Chondrocyte (in vitro differentiated cells): Measurements from ENCODE around the gene CXCR4. TPM values are rescaled to one million over a fixed set of nuclear protein-coding genes. Genes with fewer than 3 reads are reported as not detected.

Experiments used
- DNase-seq: peaks from one replicate; pipeline ENCODE4 v3.0.0; 2021; ENCODE audit warnings: mixed read lengths, low spot score
- H3K27ac Mint-ChIP-seq: one replicate; pipeline ENCODE4 v1.8.0; 2021; ENCODE audit warnings: mild to moderate bottlenecking, moderate library complexity, mixed read lengths; ENCODE audit not compliant: unreplicated experiment
- H3K27me3 Mint-ChIP-seq: 2 replicates; pipeline ENCODE4 v1.8.0; 2021; ENCODE audit warnings: low read depth, mixed read lengths
- H3K36me3 Mint-ChIP-seq: 2 replicates; pipeline ENCODE4 v1.8.0; 2021; ENCODE audit warnings: low read depth, mixed read lengths
- H3K4me1 Mint-ChIP-seq: 2 replicates; pipeline ENCODE4 v1.8.0; 2021; ENCODE audit warnings: low read depth, mild to moderate bottlenecking, mixed read lengths
- H3K4me3 Mint-ChIP-seq: one replicate; pipeline ENCODE4 v1.8.0; 2021; ENCODE audit warnings: mild to moderate bottlenecking, moderate library complexity, mixed read lengths; ENCODE audit not compliant: unreplicated experiment
- H3K9me3 Mint-ChIP-seq: 2 replicates; pipeline ENCODE4 v1.8.0; 2021; ENCODE audit warnings: low read depth, mixed read lengths
- total RNA-seq: library from RNA; stranded (reverse); gene quantifications from 3 replicates; pipeline ENCODE4 v1.2.1, GENCODE V29; 2021
- TF ChIP-seq, protein P1 (sequence below): fragments of 200-600 bp; sonication (generic); IDR thresholded peaks from 2 replicates; pipeline ENCODE4 v1.5.0; 2021; ENCODE audit warnings: antibody characterized with exemption, mild to moderate bottlenecking, moderate library complexity

CXCR4 gene
- total RNA-seq, 1 donor from 2014 or later, result not detected

GRCh38 chr2:136131961-136132824, 14.2 kb upstream of the CXCR4 start:
- H3K27me3 Mint-ChIP-seq, result peaks cover 29% of the 10 kb centered on the region
- TF ChIP-seq, protein P1, sequence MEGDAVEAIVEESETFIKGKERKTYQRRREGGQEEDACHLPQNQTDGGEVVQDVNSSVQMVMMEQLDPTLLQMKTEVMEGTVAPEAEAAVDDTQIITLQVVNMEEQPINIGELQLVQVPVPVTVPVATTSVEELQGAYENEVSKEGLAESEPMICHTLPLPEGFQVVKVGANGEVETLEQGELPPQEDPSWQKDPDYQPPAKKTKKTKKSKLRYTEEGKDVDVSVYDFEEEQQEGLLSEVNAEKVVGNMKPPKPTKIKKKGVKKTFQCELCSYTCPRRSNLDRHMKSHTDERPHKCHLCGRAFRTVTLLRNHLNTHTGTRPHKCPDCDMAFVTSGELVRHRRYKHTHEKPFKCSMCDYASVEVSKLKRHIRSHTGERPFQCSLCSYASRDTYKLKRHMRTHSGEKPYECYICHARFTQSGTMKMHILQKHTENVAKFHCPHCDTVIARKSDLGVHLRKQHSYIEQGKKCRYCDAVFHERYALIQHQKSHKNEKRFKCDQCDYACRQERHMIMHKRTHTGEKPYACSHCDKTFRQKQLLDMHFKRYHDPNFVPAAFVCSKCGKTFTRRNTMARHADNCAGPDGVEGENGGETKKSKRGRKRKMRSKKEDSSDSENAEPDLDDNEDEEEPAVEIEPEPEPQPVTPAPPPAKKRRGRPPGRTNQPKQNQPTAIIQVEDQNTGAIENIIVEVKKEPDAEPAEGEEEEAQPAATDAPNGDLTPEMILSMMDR, result no peak
- no peak overlapping the region for H3K4me3 Mint-ChIP-seq
- DNase-seq, result no peak
- H3K9me3 Mint-ChIP-seq, result no peaks in the 10 kb centered on the region
- H3K36me3 Mint-ChIP-seq, result no peaks in the 10 kb centered on the region
- H3K27ac Mint-ChIP-seq, result no peak overlapping the region
- H3K4me1 Mint-ChIP-seq, result no peaks in the 10 kb centered on the region

DNA sequence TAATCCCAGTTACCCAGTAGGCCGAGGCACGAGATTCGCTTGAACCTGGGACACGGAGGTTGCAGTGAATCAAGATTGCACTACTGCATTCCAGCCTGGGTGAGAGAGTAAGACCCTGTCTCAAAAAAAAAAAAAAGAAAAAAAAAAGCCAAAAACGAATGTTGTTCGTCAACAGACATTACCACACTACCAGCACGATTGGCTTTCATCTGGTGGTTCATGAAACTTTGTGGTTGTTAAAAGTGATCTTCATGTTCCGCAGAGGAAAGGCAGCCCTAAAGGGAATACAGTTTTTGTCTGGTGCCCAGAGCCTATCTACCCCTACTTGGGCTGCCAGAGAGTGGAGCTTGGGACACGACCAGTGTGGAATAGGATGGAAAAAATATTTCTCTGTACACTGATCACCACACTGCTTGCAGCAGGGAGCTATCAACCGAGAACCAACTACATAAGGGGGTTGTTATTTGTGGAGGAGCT, 13.6 kb upstream of the CXCR4 start:
- TF ChIP-seq, protein P1, result no peak
- Mint-ChIP-seq H3K9me3 (no peaks in the 10 kb centered on the region), H3K27me3 (peaks cover 28% of the 10 kb centered on the region), H3K4me1 (no peaks in the 10 kb centered on the region), H3K4me3 (no peak overlapping the region), H3K36me3 (no peaks in the 10 kb centered on the region), H3K27ac (no peak overlapping the region)
- DNase-seq, result no peak

GRCh38 chr2:136130511-136130910, 12.6 kb upstream of the CXCR4 start:
- H3K9me3 Mint-ChIP-seq, result no peaks in the 10 kb centered on the region
- no peaks in the 10 kb centered on the region for H3K4me1 Mint-ChIP-seq
- peaks cover 35% of the 10 kb centered on the region for H3K27me3 Mint-ChIP-seq
- H3K4me3 Mint-ChIP-seq, result no peak overlapping the region
- DNase-seq, result no peak
- no peaks in the 10 kb centered on the region for H3K36me3 Mint-ChIP-seq
- H3K27ac Mint-ChIP-seq, result no peak overlapping the region
- TF ChIP-seq, protein P1, result no peak

DNA sequence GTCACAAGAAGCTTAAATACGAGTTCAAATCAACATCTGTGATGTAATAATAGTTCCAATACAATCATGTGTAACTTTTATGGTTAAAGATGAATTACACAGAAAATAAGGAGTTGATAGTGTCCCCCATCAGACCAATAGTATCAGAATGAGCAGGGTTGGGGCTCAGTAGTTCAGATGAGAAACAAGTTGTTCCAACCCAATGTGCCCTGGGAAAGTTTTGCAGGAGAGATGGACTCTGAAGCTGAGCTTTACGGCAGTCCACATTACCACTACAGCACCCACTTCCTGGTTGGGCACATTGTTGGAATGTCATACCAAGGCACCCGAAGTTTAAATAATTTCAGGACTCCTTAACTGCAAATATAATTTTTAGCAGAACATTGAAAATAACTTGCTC, 12.1 kb upstream of the CXCR4 start:
- H3K27ac Mint-ChIP-seq, result no peak overlapping the region
- H3K36me3 Mint-ChIP-seq, result no peaks in the 10 kb centered on the region
- TF ChIP-seq, protein P1, result no peak
- no peaks in the 10 kb centered on the region for H3K9me3 Mint-ChIP-seq
- H3K27me3 Mint-ChIP-seq, result peaks cover 37% of the 10 kb centered on the region
- no peak for DNase-seq
- no peaks in the 10 kb centered on the region for H3K4me1 Mint-ChIP-seq
- no peak overlapping the region for H3K4me3 Mint-ChIP-seq

DNA sequence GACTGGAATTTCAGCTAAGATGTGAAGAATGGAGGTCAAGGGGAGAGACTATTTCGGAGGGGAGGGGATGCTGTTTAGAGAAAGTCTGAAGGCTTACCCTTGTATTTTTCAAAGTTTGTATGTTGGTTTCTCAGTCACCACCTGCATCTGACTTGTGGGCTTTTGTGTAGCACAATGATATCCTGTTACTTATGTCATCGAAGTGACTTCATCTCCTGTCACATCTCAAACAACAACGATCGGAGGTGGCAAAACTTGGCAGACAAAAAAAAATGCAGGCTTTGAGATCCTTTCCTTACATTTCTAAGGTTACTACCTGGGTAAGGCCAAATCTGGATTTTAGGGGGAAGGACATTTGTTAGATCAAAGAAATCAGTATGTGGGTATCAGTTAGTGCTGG, 11.7 kb upstream of the CXCR4 start:
- H3K9me3 Mint-ChIP-seq, result no peaks in the 10 kb centered on the region
- H3K36me3 Mint-ChIP-seq, result no peaks in the 10 kb centered on the region
- H3K4me3 Mint-ChIP-seq, result no peak overlapping the region
- peaks cover 38% of the 10 kb centered on the region for H3K27me3 Mint-ChIP-seq
- H3K4me1 Mint-ChIP-seq, result no peaks in the 10 kb centered on the region
- DNase-seq, result no peak
- TF ChIP-seq, protein P1, result no peak
- no peak overlapping the region for H3K27ac Mint-ChIP-seq
